IgD-negative memory B cell (primary cell): Measurements from ENCODE around the gene FCRL5. TPM values are rescaled to one million over a fixed set of nuclear protein-coding genes. Genes with fewer than 3 reads are reported as not detected.
"Not testable (repeated sequence)": the region's sequence is repeated elsewhere in the genome, so short reads cannot be mapped to it uniquely, and the experiment has no call there.

Experiments
- H3K27ac Mint-ChIP-seq, 3 donors: one replicate each; pipeline ENCODE4 v1.8.0; 2020 to 2022; ENCODE audit warnings: mild to moderate bottlenecking in 3 of 3, mixed read lengths in 3 of 3, moderate library complexity in 1 of 3
- H3K27me3 Mint-ChIP-seq: one replicate; pipeline ENCODE4 v1.8.0; 2021; ENCODE audit warnings: mixed read lengths
- H3K36me3 Mint-ChIP-seq: one replicate; pipeline ENCODE4 v1.8.0; 2020; ENCODE audit warnings: mild to moderate bottlenecking, mixed read lengths
- H3K4me1 Mint-ChIP-seq, 3 donors: one replicate each; pipeline ENCODE4 v1.8.0; 2020 to 2022; ENCODE audit warnings: mixed read lengths in 3 of 3, mild to moderate bottlenecking in 1 of 3
- H3K4me3 Mint-ChIP-seq, 4 donors: one replicate each; pipeline ENCODE4 v1.8.0; 2020 to 2022; ENCODE audit warnings: mild to moderate bottlenecking in 4 of 4, mixed read lengths in 4 of 4, moderate library complexity in 3 of 4
- H3K9me3 Mint-ChIP-seq, 3 donors: one replicate each; pipeline ENCODE4 v1.8.0; 2020 to 2021; ENCODE audit warnings: mixed read lengths in 3 of 3, mild to moderate bottlenecking in 1 of 3
- polyA plus RNA-seq: library from polyadenylated mRNA; unstranded; fragments of 300-500 nt; fragmentation: Illumina TruSeq; gene quantifications from one replicate; pipeline ENCODE4 v1.2.3, GENCODE V29; 2021

The FCRL5 gene
- polyA plus RNA-seq, 1 donor from 2014 or later: 26.5 TPM

- Mint-ChIP-seq H3K27me3 (no peaks in the 10 kb centered on the region), H3K4me3 (no peak overlapping the region), H3K27ac (no peak overlapping the region), H3K36me3 (peaks cover 2% of the 10 kb centered on the region), H3K4me1 (peaks cover 1 to 4% (median 3%) of the 10 kb centered on the region in 3 donors), H3K9me3 (no peaks in the 10 kb centered on the region)
Measured at GRCh38 chr1:157487504-157487903, 64.8 kb downstream of the FCRL5 start.

- Mint-ChIP-seq H3K36me3 (peaks cover 2% of the 10 kb centered on the region), H3K27me3 (no peaks in the 10 kb centered on the region), H3K27ac (no peak overlapping the region), H3K9me3 (no peaks in the 10 kb centered on the region), H3K4me3 (no peak overlapping the region), H3K4me1 (peaks cover 1 to 4% (median 3%) of the 10 kb centered on the region in 3 donors)
Measured at GRCh38 chr1:157487096-157487495, 65.2 kb downstream of the FCRL5 start.

- not testable (repeated sequence) for H3K4me3 Mint-ChIP-seq, H3K27ac Mint-ChIP-seq
Measured at GRCh38 chr1:157486400-157486799, 65.9 kb downstream of the FCRL5 start.

GRCh38 chr1:157485793-157486192 lies 66.5 kb downstream of the FCRL5 start:
- Mint-ChIP-seq H3K9me3 (peaks cover 0 to under 1% (median 0%) of the 10 kb centered on the region in 3 donors), H3K4me1 (peaks cover 1 to 4% (median 3%) of the 10 kb centered on the region in 3 donors), H3K36me3 (peaks cover 2% of the 10 kb centered on the region), H3K27me3 (no peaks in the 10 kb centered on the region), H3K4me3 (no peak overlapping the region), H3K27ac (no peak overlapping the region)

More at GRCh38 chr1:157486400-157486799, 65.9 kb downstream of the FCRL5 start:
- not testable (repeated sequence) for H3K27me3 Mint-ChIP-seq, H3K36me3 Mint-ChIP-seq, H3K4me1 Mint-ChIP-seq, H3K9me3 Mint-ChIP-seq

- Mint-ChIP-seq H3K27ac (no peak overlapping the region), H3K4me3 (no peak overlapping the region), H3K4me1 (peaks cover 1 to 3% (median 2%) of the 10 kb centered on the region in 3 donors), H3K9me3 (peaks cover 0 to 12% (median under 1%) of the 10 kb centered on the region in 3 donors), H3K27me3 (peaks cover 3% of the 10 kb centered on the region), H3K36me3 (peaks cover 4% of the 10 kb centered on the region)
Measured at GRCh38 chr1:157484573-157484972, 67.7 kb downstream of the FCRL5 start.

GRCh38 chr1:157483635-157484034 lies 68.7 kb downstream of the FCRL5 start:
- Mint-ChIP-seq H3K36me3 (peaks cover 4% of the 10 kb centered on the region), H3K27ac (no peak overlapping the region), H3K4me1 (no peaks in the 10 kb centered on the region), H3K9me3 (peaks cover 0 to 16% (median 4%) of the 10 kb centered on the region in 3 donors), H3K27me3 (peaks cover 3% of the 10 kb centered on the region), H3K4me3 (no peak overlapping the region)

- peak overlapping the region in 1 of 4 donors; percentile 3 for H3K4me3 Mint-ChIP-seq
- peaks cover 4% of the 10 kb centered on the region for H3K36me3 Mint-ChIP-seq
- no peak overlapping the region for H3K27ac Mint-ChIP-seq
- H3K9me3 Mint-ChIP-seq: peaks cover 5 to 22% (median 10%) of the 10 kb centered on the region in 3 donors
- peaks cover 3% of the 10 kb centered on the region for H3K27me3 Mint-ChIP-seq
- no peaks in the 10 kb centered on the region for H3K4me1 Mint-ChIP-seq
Measured at GRCh38 chr1:157482717-157483116, 69.6 kb downstream of the FCRL5 start.

- H3K4me3 Mint-ChIP-seq: no peak overlapping the region
- peaks cover 3% of the 10 kb centered on the region for H3K27me3 Mint-ChIP-seq
- H3K36me3 Mint-ChIP-seq: peaks cover 4% of the 10 kb centered on the region
- H3K27ac Mint-ChIP-seq: no peak overlapping the region
- H3K4me1 Mint-ChIP-seq: no peaks in the 10 kb centered on the region
- H3K9me3 Mint-ChIP-seq: peaks cover 5 to 22% (median 15%) of the 10 kb centered on the region in 3 donors
Measured at GRCh38 chr1:157482174-157482573, 70.1 kb downstream of the FCRL5 start.

- peaks cover 8 to 25% (median 24%) of the 10 kb centered on the region in 3 donors for H3K9me3 Mint-ChIP-seq
Measured at GRCh38 chr1:157478030-157478429, 74.3 kb downstream of the FCRL5 start.

GRCh38 chr1:157477419-157477818 lies 74.9 kb downstream of the FCRL5 start:
- H3K4me1 Mint-ChIP-seq: no peaks in the 10 kb centered on the region
- H3K27me3 Mint-ChIP-seq: peaks cover 7% of the 10 kb centered on the region
- peaks cover 2% of the 10 kb centered on the region for H3K36me3 Mint-ChIP-seq
- H3K4me3 Mint-ChIP-seq: no peak overlapping the region
- H3K27ac Mint-ChIP-seq: no peak overlapping the region
- peaks cover 8 to 25% (median 24%) of the 10 kb centered on the region in 3 donors for H3K9me3 Mint-ChIP-seq

More at GRCh38 chr1:157478030-157478429, 74.3 kb downstream of the FCRL5 start:
- Mint-ChIP-seq H3K36me3 (peaks cover 3% of the 10 kb centered on the region), H3K4me1 (no peaks in the 10 kb centered on the region), H3K4me3 (peak overlapping the region in 1 of 4 donors; percentile 36), H3K27ac (no peak overlapping the region), H3K27me3 (peaks cover 7% of the 10 kb centered on the region)

GRCh38 chr1:157472959-157473358 lies 79.4 kb downstream of the FCRL5 start:
- H3K4me1 Mint-ChIP-seq: peaks cover 0 to 2% (median 0%) of the 10 kb centered on the region in 3 donors

GRCh38 chr1:157472056-157472701 lies 80.1 kb downstream of the FCRL5 start:
- Mint-ChIP-seq H3K4me3 (no peak overlapping the region), H3K4me1 (peaks cover 0 to 2% (median 0%) of the 10 kb centered on the region in 3 donors), H3K9me3 (peaks cover 3 to 8% (median 3%) of the 10 kb centered on the region in 3 donors), H3K27ac (no peak overlapping the region), H3K27me3 (peaks cover 5% of the 10 kb centered on the region), H3K36me3 (no peaks in the 10 kb centered on the region)

More at GRCh38 chr1:157472959-157473358, 79.4 kb downstream of the FCRL5 start:
- H3K4me3 Mint-ChIP-seq: no peak overlapping the region
- peaks cover 5% of the 10 kb centered on the region for H3K27me3 Mint-ChIP-seq
- H3K9me3 Mint-ChIP-seq: peaks cover 5 to 16% (median 5%) of the 10 kb centered on the region in 3 donors
- H3K27ac Mint-ChIP-seq: peak overlapping the region in 1 of 3 donors; percentile 2
- H3K36me3 Mint-ChIP-seq: no peaks in the 10 kb centered on the region

GRCh38 chr1:157471531-157471930 lies 80.8 kb downstream of the FCRL5 start:
- peaks cover 0 to 2% (median 0%) of the 10 kb centered on the region in 3 donors for H3K4me1 Mint-ChIP-seq
- no peak overlapping the region for H3K4me3 Mint-ChIP-seq
- H3K36me3 Mint-ChIP-seq: no peaks in the 10 kb centered on the region
- no peak overlapping the region for H3K27ac Mint-ChIP-seq
- peaks cover 3 to 7% (median 3%) of the 10 kb centered on the region in 3 donors for H3K9me3 Mint-ChIP-seq
- H3K27me3 Mint-ChIP-seq: peaks cover 5% of the 10 kb centered on the region

GRCh38 chr1:157469752-157470675 lies 82.3 kb downstream of the FCRL5 start:
- peaks cover 0 to 3% (median 2%) of the 10 kb centered on the region in 3 donors for H3K9me3 Mint-ChIP-seq
- H3K4me1 Mint-ChIP-seq: peaks cover 0 to 2% (median 0%) of the 10 kb centered on the region in 3 donors
- no peak overlapping the region for H3K27ac Mint-ChIP-seq
- peaks cover 2% of the 10 kb centered on the region for H3K27me3 Mint-ChIP-seq
- no peaks in the 10 kb centered on the region for H3K36me3 Mint-ChIP-seq
- peak overlapping the region in 1 of 4 donors; percentile 56 for H3K4me3 Mint-ChIP-seq

- no peak overlapping the region for H3K4me3 Mint-ChIP-seq
Measured at GRCh38 chr1:157469300-157469699, 83.0 kb downstream of the FCRL5 start.

More at GRCh38 chr1:157469300-157469699, 83.0 kb downstream of the FCRL5 start:
- Mint-ChIP-seq H3K9me3 (no peaks in the 10 kb centered on the region), H3K36me3 (no peaks in the 10 kb centered on the region), H3K27me3 (no peaks in the 10 kb centered on the region), H3K4me1 (peaks cover 0 to 2% (median 0%) of the 10 kb centered on the region in 3 donors), H3K27ac (no peak overlapping the region)
